Nephron progenitor cell (in vitro differentiated cells): ENCODE data around the gene DCP1B.

Source experiments
- DNase-seq: peaks from one replicate; pipeline ENCODE4 v3.0.0; 2021
- H3K27ac Mint-ChIP-seq: 2 replicates; pipeline ENCODE4 v1.8.0; 2021; ENCODE audit warnings: mild to moderate bottlenecking, moderate library complexity, mixed read lengths
- H3K27me3 Mint-ChIP-seq: 2 replicates; pipeline ENCODE4 v1.8.0; 2021; ENCODE audit warnings: mild to moderate bottlenecking, low read depth, mixed read lengths; ENCODE audit not compliant: poor library complexity
- H3K36me3 Mint-ChIP-seq: 2 replicates; pipeline ENCODE4 v1.8.0; 2021; ENCODE audit warnings: low read depth, mixed read lengths
- H3K4me1 Mint-ChIP-seq: 2 replicates; pipeline ENCODE4 v1.8.0; 2021; ENCODE audit warnings: mixed read lengths
- H3K4me3 Mint-ChIP-seq: 2 replicates; pipeline ENCODE4 v1.8.0; 2021; ENCODE audit warnings: mild to moderate bottlenecking, moderate library complexity, mixed read lengths
- H3K9me3 Mint-ChIP-seq: 2 replicates; pipeline ENCODE4 v1.8.0; 2021; ENCODE audit warnings: mild to moderate bottlenecking, moderate library complexity, mixed read lengths
- CTCF ChIP-seq: fragments of 200-600 bp; sonication (generic); IDR thresholded peaks from 2 replicates; pipeline ENCODE4 v1.5.0; 2021; ENCODE audit warnings: antibody characterized with exemption

DCP1B gene

GRCh38 chr12:1904875-1905274 is 99.4 kb downstream of the DCP1B start:
- Mint-ChIP-seq H3K27me3 (peaks cover 20% of the 10 kb centered on the region), H3K36me3 (peaks cover 19% of the 10 kb centered on the region), H3K9me3 (peaks cover 79% of the 10 kb centered on the region), H3K27ac (no peak overlapping the region), H3K4me3 (no peak overlapping the region), H3K4me1 (no peaks in the 10 kb centered on the region)
- no peak for TF ChIP-seq CTCF
- DNase-seq, result no peak

GRCh38 chr12:1896964-1897363 is 107.3 kb downstream of the DCP1B start:
- H3K27me3 Mint-ChIP-seq, result peaks cover 18% of the 10 kb centered on the region
- no peak overlapping the region for H3K4me3 Mint-ChIP-seq
- DNase-seq, result no peak
- no peak overlapping the region for H3K27ac Mint-ChIP-seq
- H3K4me1 Mint-ChIP-seq, result no peaks in the 10 kb centered on the region
- H3K9me3 Mint-ChIP-seq, result peaks cover 59% of the 10 kb centered on the region
- TF ChIP-seq CTCF, result no peak
- H3K36me3 Mint-ChIP-seq, result no peaks in the 10 kb centered on the region
